ENCODE data around the gene TFPI. TPM values are rescaled to one million over a fixed set of nuclear protein-coding genes. Genes with fewer than 3 reads are reported as not detected.
"Not testable (repeated sequence)": the region's sequence is repeated elsewhere in the genome, so short reads cannot be mapped to it uniquely, and the experiment has no call there.

The TFPI gene
- total RNA-seq, 4 donors from 2014 or later = 3.5 to 89.6 (median 22.5) TPM

DNA sequence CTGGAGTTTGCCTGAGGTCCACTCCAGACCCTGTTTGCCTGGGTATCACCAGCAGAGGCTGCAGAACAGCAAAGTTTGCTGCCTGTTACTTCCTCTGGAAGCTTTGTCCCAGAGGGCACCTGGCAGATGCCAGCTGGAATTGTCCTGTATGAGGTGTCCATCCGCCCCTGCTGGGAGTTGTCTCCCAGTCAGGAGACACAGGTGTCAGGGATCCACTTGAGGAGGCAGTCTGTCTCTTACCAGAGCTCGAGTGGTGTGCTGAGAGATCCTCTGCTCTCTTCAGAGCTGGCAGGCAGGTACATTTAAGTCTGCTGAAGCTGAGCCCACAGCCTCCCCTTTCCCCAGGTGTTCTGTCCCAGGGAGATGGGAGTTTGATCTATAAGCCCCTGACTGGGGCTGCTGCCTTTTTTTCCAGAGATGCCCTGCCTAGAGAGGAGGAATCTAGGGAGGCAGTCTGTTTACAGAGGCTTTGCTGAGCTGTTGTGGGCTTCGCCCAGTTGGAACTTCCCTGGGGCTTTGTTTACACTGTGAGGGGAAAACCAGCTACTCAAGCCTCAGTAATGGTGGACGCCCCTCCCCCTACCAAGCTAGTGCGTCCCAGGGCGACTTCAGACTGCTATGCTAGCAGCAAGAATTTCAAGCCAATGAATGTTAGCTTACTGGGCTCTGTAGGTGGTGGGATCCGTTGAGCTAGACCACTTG is 34.7 kb downstream of the TFPI start:
- no peak overlapping the region for H3K4me3 ChIP-seq
- peaks cover 0 to 15% (median 7%) of the 10 kb centered on the region in 3 donors for H3K36me3 ChIP-seq
- WGBS, 2 donors = 86% methylated on average over 1 of the region's 7 CpGs; no CpG with 5 or more reads in 1 of the 2 donors
- no peak for DNase-seq
- no peaks in the 10 kb centered on the region for H3K4me1 ChIP-seq
- no peaks in the 10 kb centered on the region for H3K27me3 ChIP-seq
- H3K9me3 ChIP-seq = peaks cover 0 to 22% (median 0%) of the 10 kb centered on the region in 3 donors
- no peak overlapping the region for H3K27ac ChIP-seq
- intact Hi-C loops (cut with DNase I) = no loop called here
- TF ChIP-seq POLR2A (IDR thresholded peaks at IDR 0.05) = no peak
- TF ChIP-seq, protein P1, sequence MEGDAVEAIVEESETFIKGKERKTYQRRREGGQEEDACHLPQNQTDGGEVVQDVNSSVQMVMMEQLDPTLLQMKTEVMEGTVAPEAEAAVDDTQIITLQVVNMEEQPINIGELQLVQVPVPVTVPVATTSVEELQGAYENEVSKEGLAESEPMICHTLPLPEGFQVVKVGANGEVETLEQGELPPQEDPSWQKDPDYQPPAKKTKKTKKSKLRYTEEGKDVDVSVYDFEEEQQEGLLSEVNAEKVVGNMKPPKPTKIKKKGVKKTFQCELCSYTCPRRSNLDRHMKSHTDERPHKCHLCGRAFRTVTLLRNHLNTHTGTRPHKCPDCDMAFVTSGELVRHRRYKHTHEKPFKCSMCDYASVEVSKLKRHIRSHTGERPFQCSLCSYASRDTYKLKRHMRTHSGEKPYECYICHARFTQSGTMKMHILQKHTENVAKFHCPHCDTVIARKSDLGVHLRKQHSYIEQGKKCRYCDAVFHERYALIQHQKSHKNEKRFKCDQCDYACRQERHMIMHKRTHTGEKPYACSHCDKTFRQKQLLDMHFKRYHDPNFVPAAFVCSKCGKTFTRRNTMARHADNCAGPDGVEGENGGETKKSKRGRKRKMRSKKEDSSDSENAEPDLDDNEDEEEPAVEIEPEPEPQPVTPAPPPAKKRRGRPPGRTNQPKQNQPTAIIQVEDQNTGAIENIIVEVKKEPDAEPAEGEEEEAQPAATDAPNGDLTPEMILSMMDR (IDR thresholded peaks at IDR 0.05) = no peak

GRCh38 chr2:187517750-187518361 is 36.4 kb downstream of the TFPI start:
- WGBS, 2 donors = 80 to 82% methylated on average over 1 of the region's 1 CpG
- H3K4me1 ChIP-seq; DNase-seq; H3K27ac ChIP-seq; H3K4me3 ChIP-seq; intact Hi-C loops (cut with DNase I); H3K27me3 ChIP-seq: not testable (repeated sequence)
- peaks cover 0 to 22% (median 0%) of the 10 kb centered on the region in 3 donors for H3K9me3 ChIP-seq
- H3K36me3 ChIP-seq = peaks cover 0 to 15% (median 7%) of the 10 kb centered on the region in 3 donors

DNA sequence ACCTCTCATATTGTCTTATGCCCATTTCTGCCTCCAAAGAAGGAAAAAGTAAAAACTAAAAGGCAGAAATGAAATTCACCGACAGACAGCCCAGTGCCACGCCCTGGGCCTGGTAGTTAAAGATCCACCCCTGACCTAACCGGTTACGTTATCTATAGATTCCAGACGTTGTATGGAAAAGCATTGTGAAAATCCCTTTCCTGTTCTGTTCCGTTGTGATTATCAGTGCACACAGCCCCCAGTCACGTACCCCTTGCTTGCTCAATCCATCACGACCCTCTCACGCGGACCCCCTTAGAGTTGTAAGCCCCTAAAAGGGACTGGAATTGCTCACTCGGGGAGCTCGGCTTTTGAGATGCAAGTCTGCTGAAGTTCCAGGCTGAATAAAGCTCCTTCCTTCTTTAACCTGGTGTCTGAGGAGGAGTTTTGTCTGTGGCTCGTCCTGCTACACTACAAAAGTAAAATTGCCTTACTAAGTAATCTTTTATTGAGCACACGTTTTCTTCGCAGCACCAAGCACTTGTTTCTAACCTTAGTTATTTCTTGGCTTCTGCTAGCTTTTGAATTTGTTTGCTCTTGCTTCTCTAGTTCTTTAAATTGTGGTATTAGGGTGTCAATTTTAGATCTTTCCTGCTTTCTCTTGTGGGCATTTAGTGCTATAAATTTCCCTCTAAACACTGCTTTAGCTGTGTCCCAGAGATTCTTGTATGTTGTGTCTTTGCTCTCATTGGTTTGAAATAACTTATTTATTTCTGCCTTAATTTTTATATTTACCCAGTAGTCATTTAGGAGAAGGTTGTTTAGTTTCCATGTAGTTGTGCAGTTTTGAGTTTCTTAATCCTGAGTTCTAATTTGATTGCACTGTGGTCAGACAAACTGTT is 37.4 kb downstream of the TFPI start:
- H3K27me3 ChIP-seq; H3K27ac ChIP-seq; H3K4me1 ChIP-seq; DNase-seq; H3K4me3 ChIP-seq; intact Hi-C loops (cut with DNase I): not testable (repeated sequence)
- Histone ChIP-seq H3K9me3 (peaks cover 0 to 22% (median 0%) of the 10 kb centered on the region in 3 donors), H3K36me3 (peaks cover 0 to 15% (median 7%) of the 10 kb centered on the region in 3 donors)
- 80 to 90% methylated on average over 15 of the region's 15 CpGs for WGBS, 2 donors

- TF ChIP-seq, protein P1 (IDR thresholded peaks at IDR 0.05) = no peak
- no peak for TF ChIP-seq POLR2A (IDR thresholded peaks at IDR 0.05)
- intact Hi-C loops (cut with DNase I) = no loop called here
- DNase-seq = no peak
- 77 to 84% methylated on average over 4 of the region's 4 CpGs for WGBS, 2 donors
- Histone ChIP-seq H3K36me3 (peaks cover 0 to 9% (median 7%) of the 10 kb centered on the region in 3 donors), H3K27me3 (no peaks in the 10 kb centered on the region), H3K27ac (no peak overlapping the region), H3K4me3 (no peak overlapping the region), H3K4me1 (no peaks in the 10 kb centered on the region), H3K9me3 (peaks cover 0 to 20% (median 0%) of the 10 kb centered on the region in 3 donors)
These were observed 39.3 kb downstream of the TFPI start for GRCh38 chr2:187514930-187515329.

DNA sequence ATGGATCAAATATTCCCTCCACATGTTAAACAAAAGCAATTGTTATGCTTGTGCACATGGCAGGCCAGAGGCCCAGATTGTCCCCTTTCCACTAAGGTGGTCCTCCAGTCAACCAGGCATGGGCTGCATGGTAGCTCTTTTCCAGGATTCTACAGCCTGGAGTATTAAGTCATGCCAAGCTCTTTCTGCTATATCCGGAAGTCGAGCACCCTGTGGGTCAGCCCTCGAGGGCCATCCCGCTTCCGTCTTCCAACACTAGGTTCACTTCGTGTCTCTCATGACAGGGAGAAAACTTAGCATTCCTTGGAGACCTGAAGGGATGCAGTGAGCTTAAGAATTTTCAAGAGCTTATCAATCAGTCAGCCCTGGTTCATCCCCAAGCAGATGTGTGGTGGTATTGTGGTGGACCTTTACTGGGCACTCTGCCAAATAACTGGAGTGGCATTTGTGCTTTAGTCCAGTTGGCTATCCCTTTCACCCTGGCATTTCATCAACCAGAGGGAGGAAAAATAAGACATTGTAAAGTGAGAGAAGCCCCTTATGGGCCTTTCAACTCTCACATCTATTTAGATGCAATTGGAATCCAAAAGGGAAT is 39.9 kb downstream of the TFPI start:
- 95 to 98% methylated on average over 3 to 4 of the region's 6 CpGs for WGBS, 2 donors
- H3K4me1 ChIP-seq; intact Hi-C loops (cut with DNase I); DNase-seq; H3K36me3 ChIP-seq; H3K27ac ChIP-seq; H3K27me3 ChIP-seq; H3K4me3 ChIP-seq: not testable (repeated sequence)
- peaks cover 0 to 16% (median 0%) of the 10 kb centered on the region in 3 donors for H3K9me3 ChIP-seq

DNA sequence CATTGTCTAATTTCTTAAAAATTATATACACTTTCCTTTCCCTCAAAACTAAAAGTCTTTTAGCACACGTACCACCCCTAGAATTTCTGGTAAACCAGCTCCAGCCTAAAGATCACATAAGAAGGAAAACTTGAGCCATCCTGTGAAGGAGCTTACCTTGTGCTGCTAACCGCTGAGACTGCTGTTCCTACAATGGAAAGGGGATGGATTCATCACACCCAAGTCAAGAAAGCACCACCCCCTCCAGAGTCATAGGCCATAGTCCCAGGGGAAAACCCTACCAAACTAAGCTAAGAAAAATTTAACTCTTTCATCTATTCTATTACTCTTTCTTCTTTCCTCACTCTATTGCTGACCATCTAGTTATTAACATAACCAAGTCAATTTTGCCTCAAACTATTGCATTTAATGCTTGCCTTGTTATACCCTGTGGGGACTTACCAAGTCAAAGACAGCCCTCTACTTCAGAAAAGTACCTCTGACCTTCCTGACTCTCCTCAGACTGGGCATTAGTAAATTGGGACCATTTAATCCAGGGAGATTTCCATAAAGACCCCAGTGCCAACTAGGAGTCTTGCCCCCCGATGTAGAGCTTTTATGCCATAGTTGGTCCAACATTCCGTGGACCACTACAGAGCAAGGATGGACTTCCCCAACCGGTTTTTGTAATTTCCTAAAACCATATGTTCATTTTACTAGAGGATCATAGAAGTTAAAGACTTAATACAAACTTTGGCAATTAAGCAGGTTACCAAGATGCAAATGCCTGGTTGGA is 40.6 kb downstream of the TFPI start:
- DNase-seq; H3K27ac ChIP-seq; H3K36me3 ChIP-seq; H3K4me3 ChIP-seq; intact Hi-C loops (cut with DNase I); H3K27me3 ChIP-seq; H3K4me1 ChIP-seq: not testable (repeated sequence)
- WGBS, 2 donors = 80 to 90% methylated on average over 5 of the region's 5 CpGs
- H3K9me3 ChIP-seq = peaks cover 0 to 10% (median 0%) of the 10 kb centered on the region in 3 donors
